GM19467 (cell line): ENCODE data around the gene GAB1.

Experiments
- ATAC-seq: cut with Tn5 transposase; IDR thresholded peaks from one replicate; pipeline ENCODE4 v1.9.1; 2021; ENCODE audit warnings: mild to moderate bottlenecking, moderate library complexity; ENCODE audit not compliant: unreplicated experiment

The GAB1 gene

GRCh38 chr4:143407888-143408287, 71.2 kb downstream of the GAB1 start:
- ATAC-seq, result no peak

GRCh38 chr4:143410015-143410414, 73.3 kb downstream of the GAB1 start:
- no peak for ATAC-seq

GRCh38 chr4:143411527-143412419, 75.1 kb downstream of the GAB1 start:
- no peak for ATAC-seq

- no peak for ATAC-seq
Measured at GRCh38 chr4:143412420-143412758, 75.7 kb downstream of the GAB1 start.

GRCh38 chr4:143417679-143418403, 81.2 kb downstream of the GAB1 start:
- ATAC-seq, result peak; percentile 91

GRCh38 chr4:143420227-143420626, 83.6 kb downstream of the GAB1 start:
- peak; percentile 29 for ATAC-seq

- ATAC-seq, result no peak
Measured at GRCh38 chr4:143421609-143422008, 84.9 kb downstream of the GAB1 start.

- no peak for ATAC-seq
Measured at GRCh38 chr4:143424276-143424675, 87.6 kb downstream of the GAB1 start.

GRCh38 chr4:143431526-143432257, 95.0 kb downstream of the GAB1 start:
- ATAC-seq, result no peak

- no peak for ATAC-seq
Measured at GRCh38 chr4:143432258-143432591, 95.5 kb downstream of the GAB1 start.

GRCh38 chr4:143433231-143433630, 96.6 kb downstream of the GAB1 start:
- no peak for ATAC-seq

- ATAC-seq, result no peak
Measured at GRCh38 chr4:143435955-143436354, 99.3 kb downstream of the GAB1 start.

- ATAC-seq, result no peak
Measured at GRCh38 chr4:143437476-143437875, 100.8 kb downstream of the GAB1 start.

GRCh38 chr4:143437937-143438336, 101.3 kb downstream of the GAB1 start:
- no peak for ATAC-seq

- no peak for ATAC-seq
Measured at GRCh38 chr4:143438710-143439109, 102.0 kb downstream of the GAB1 start.

GRCh38 chr4:143441109-143441508, 104.4 kb downstream of the GAB1 start:
- no peak for ATAC-seq

GRCh38 chr4:143441678-143442077, 105.0 kb downstream of the GAB1 start:
- no peak for ATAC-seq

- ATAC-seq, result no peak
Measured at GRCh38 chr4:143443728-143444127, 107.1 kb downstream of the GAB1 start.

- ATAC-seq, result no peak
Measured at GRCh38 chr4:143451186-143451585, 114.5 kb downstream of the GAB1 start.

- no peak for ATAC-seq
Measured at GRCh38 chr4:143455211-143455610, 118.5 kb downstream of the GAB1 start.

- ATAC-seq, result no peak
Measured at GRCh38 chr4:143458966-143459365, 122.3 kb downstream of the GAB1 start.
